Activated naive CD8-positive, alpha-beta T cell treated with anti-CD3 and anti-CD28 coated beads for 36 hours (primary cell): ENCODE results near the gene LRRTM3. TPM values are rescaled to one million over a fixed set of nuclear protein-coding genes. Genes with fewer than 3 reads are reported as not detected.

Source experiments
- DNase-seq: peaks from one replicate; pipeline ENCODE4 v3.0.0; 2021
- H3K27ac Mint-ChIP-seq: one replicate; pipeline ENCODE4 v1.8.0; 2022; ENCODE audit warnings: mild to moderate bottlenecking, moderate library complexity, mixed read lengths
- H3K27me3 Mint-ChIP-seq: one replicate; pipeline ENCODE4 v1.8.0; 2022; ENCODE audit warnings: mild to moderate bottlenecking, mixed read lengths
- H3K36me3 Mint-ChIP-seq: one replicate; pipeline ENCODE4 v1.8.0; 2021; ENCODE audit warnings: mild to moderate bottlenecking, mixed read lengths
- H3K4me1 Mint-ChIP-seq: one replicate; pipeline ENCODE4 v1.8.0; 2021; ENCODE audit warnings: mixed read lengths
- H3K4me3 Mint-ChIP-seq: one replicate; pipeline ENCODE4 v1.8.0; 2022; ENCODE audit warnings: mild to moderate bottlenecking, moderate library complexity, mixed read lengths
- H3K9me3 Mint-ChIP-seq: one replicate; pipeline ENCODE4 v1.8.0; 2022; ENCODE audit warnings: mixed read lengths
- total RNA-seq, 2 experiments: library from RNA; stranded (reverse); gene quantifications; one replicate each; pipeline ENCODE4 v1.2.3, GENCODE V29; 2021

LRRTM3 gene
- total RNA-seq = not detected

GRCh38 chr10:66925896-66926715 lies at the start of gene LRRTM3:
Gene LRRTM3, plus strand, starts transcription at chr10:66926036.
- Mint-ChIP-seq H3K27ac (no peak within 1 kb of the TSS), H3K9me3 (no peaks in the 10 kb centered on the region), H3K27me3 (peaks cover 52% of the 10 kb centered on the region), H3K36me3 (no peaks in the 10 kb centered on the region), H3K4me1 (no peaks in the 10 kb centered on the region), H3K4me3 (no peak within 1 kb of the TSS)
- DNase-seq = peak; percentile 15

GRCh38 chr10:66877361-66877760 lies 48.5 kb upstream of the LRRTM3 start:
- Mint-ChIP-seq H3K9me3 (no peaks in the 10 kb centered on the region), H3K4me1 (no peaks in the 10 kb centered on the region), H3K27me3 (no peaks in the 10 kb centered on the region), H3K36me3 (no peaks in the 10 kb centered on the region), H3K27ac (no peak overlapping the region), H3K4me3 (no peak overlapping the region)
- DNase-seq = no peak

- no peaks in the 10 kb centered on the region for H3K4me1 Mint-ChIP-seq
- no peak overlapping the region for H3K27ac Mint-ChIP-seq
- no peaks in the 10 kb centered on the region for H3K9me3 Mint-ChIP-seq
- H3K36me3 Mint-ChIP-seq = no peaks in the 10 kb centered on the region
- no peaks in the 10 kb centered on the region for H3K27me3 Mint-ChIP-seq
- H3K4me3 Mint-ChIP-seq = no peak overlapping the region
- no peak for DNase-seq
These were observed 45.5 kb upstream of the LRRTM3 start for GRCh38 chr10:66880292-66880691.

- Mint-ChIP-seq H3K36me3 (no peaks in the 10 kb centered on the region), H3K27me3 (no peaks in the 10 kb centered on the region), H3K4me3 (no peak overlapping the region), H3K4me1 (no peaks in the 10 kb centered on the region), H3K9me3 (no peaks in the 10 kb centered on the region), H3K27ac (no peak overlapping the region)
- no peak for DNase-seq
These were observed 45.0 kb upstream of the LRRTM3 start for GRCh38 chr10:66880826-66881225.

- Mint-ChIP-seq H3K27me3 (no peaks in the 10 kb centered on the region), H3K9me3 (no peaks in the 10 kb centered on the region), H3K36me3 (no peaks in the 10 kb centered on the region), H3K4me1 (no peaks in the 10 kb centered on the region), H3K27ac (no peak overlapping the region), H3K4me3 (no peak overlapping the region)
- no peak for DNase-seq
These were observed 44.0 kb upstream of the LRRTM3 start for GRCh38 chr10:66881814-66882213.

- Mint-ChIP-seq H3K27me3 (no peaks in the 10 kb centered on the region), H3K36me3 (no peaks in the 10 kb centered on the region), H3K4me3 (no peak overlapping the region), H3K9me3 (no peaks in the 10 kb centered on the region), H3K4me1 (no peaks in the 10 kb centered on the region), H3K27ac (no peak overlapping the region)
- no peak for DNase-seq
These were observed 43.6 kb upstream of the LRRTM3 start for GRCh38 chr10:66882271-66882670.

- Mint-ChIP-seq H3K27me3 (no peaks in the 10 kb centered on the region), H3K27ac (no peak overlapping the region), H3K4me1 (no peaks in the 10 kb centered on the region), H3K9me3 (no peaks in the 10 kb centered on the region), H3K4me3 (no peak overlapping the region), H3K36me3 (no peaks in the 10 kb centered on the region)
- no peak for DNase-seq
These were observed 39.0 kb upstream of the LRRTM3 start for GRCh38 chr10:66886848-66887247.

GRCh38 chr10:66888237-66888636 lies 37.6 kb upstream of the LRRTM3 start:
- H3K27me3 Mint-ChIP-seq = no peaks in the 10 kb centered on the region
- no peaks in the 10 kb centered on the region for H3K36me3 Mint-ChIP-seq
- H3K9me3 Mint-ChIP-seq = no peaks in the 10 kb centered on the region
- no peak for DNase-seq
- no peaks in the 10 kb centered on the region for H3K4me1 Mint-ChIP-seq
- H3K4me3 Mint-ChIP-seq = no peak overlapping the region
- H3K27ac Mint-ChIP-seq = no peak overlapping the region

- H3K36me3 Mint-ChIP-seq = no peaks in the 10 kb centered on the region
- H3K27me3 Mint-ChIP-seq = no peaks in the 10 kb centered on the region
- no peak overlapping the region for H3K27ac Mint-ChIP-seq
- no peak for DNase-seq
- H3K4me3 Mint-ChIP-seq = no peak overlapping the region
- no peaks in the 10 kb centered on the region for H3K9me3 Mint-ChIP-seq
- H3K4me1 Mint-ChIP-seq = no peaks in the 10 kb centered on the region
These were observed 33.0 kb upstream of the LRRTM3 start for GRCh38 chr10:66892871-66893270.

- Mint-ChIP-seq H3K9me3 (no peaks in the 10 kb centered on the region), H3K36me3 (no peaks in the 10 kb centered on the region), H3K4me3 (no peak overlapping the region), H3K4me1 (no peaks in the 10 kb centered on the region), H3K27ac (no peak overlapping the region), H3K27me3 (peaks cover 3% of the 10 kb centered on the region)
- DNase-seq = no peak
These were observed 15.2 kb upstream of the LRRTM3 start for GRCh38 chr10:66910671-66911070.

GRCh38 chr10:66916030-66916429 lies 9.8 kb upstream of the LRRTM3 start:
- Mint-ChIP-seq H3K27ac (no peak overlapping the region), H3K27me3 (peaks cover 3% of the 10 kb centered on the region), H3K9me3 (peaks cover 1% of the 10 kb centered on the region), H3K36me3 (no peaks in the 10 kb centered on the region), H3K4me3 (no peak overlapping the region), H3K4me1 (no peaks in the 10 kb centered on the region)
- DNase-seq = no peak

GRCh38 chr10:66917104-66917503 lies 8.7 kb upstream of the LRRTM3 start:
- peaks cover 1% of the 10 kb centered on the region for H3K9me3 Mint-ChIP-seq
- no peak overlapping the region for H3K27ac Mint-ChIP-seq
- peaks cover 3% of the 10 kb centered on the region for H3K27me3 Mint-ChIP-seq
- no peaks in the 10 kb centered on the region for H3K4me1 Mint-ChIP-seq
- no peak overlapping the region for H3K4me3 Mint-ChIP-seq
- no peak for DNase-seq
- H3K36me3 Mint-ChIP-seq = no peaks in the 10 kb centered on the region

- Mint-ChIP-seq H3K36me3 (no peaks in the 10 kb centered on the region), H3K4me1 (no peaks in the 10 kb centered on the region), H3K27ac (no peak overlapping the region), H3K4me3 (no peak overlapping the region), H3K27me3 (peaks cover 5% of the 10 kb centered on the region), H3K9me3 (peaks cover 1% of the 10 kb centered on the region)
- no peak for DNase-seq
These were observed 6.6 kb upstream of the LRRTM3 start for GRCh38 chr10:66919248-66919647.

GRCh38 chr10:66924674-66925345 lies 1.0 kb upstream of the LRRTM3 start:
- H3K4me3 Mint-ChIP-seq = no peak overlapping the region
- no peak for DNase-seq
- H3K4me1 Mint-ChIP-seq = no peaks in the 10 kb centered on the region
- no peaks in the 10 kb centered on the region for H3K9me3 Mint-ChIP-seq
- H3K27me3 Mint-ChIP-seq = peaks cover 48% of the 10 kb centered on the region
- no peak overlapping the region for H3K27ac Mint-ChIP-seq
- H3K36me3 Mint-ChIP-seq = no peaks in the 10 kb centered on the region

GRCh38 chr10:66925373-66925772 lies 463 bp upstream of the LRRTM3 start:
- Mint-ChIP-seq H3K27me3 (peaks cover 48% of the 10 kb centered on the region), H3K9me3 (no peaks in the 10 kb centered on the region), H3K27ac (no peak overlapping the region), H3K36me3 (no peaks in the 10 kb centered on the region), H3K4me1 (no peaks in the 10 kb centered on the region), H3K4me3 (no peak overlapping the region)
- no peak for DNase-seq

GRCh38 chr10:66926841-66927240 lies 1.0 kb downstream of the LRRTM3 start:
- peaks cover 55% of the 10 kb centered on the region for H3K27me3 Mint-ChIP-seq
- H3K36me3 Mint-ChIP-seq = no peaks in the 10 kb centered on the region
- no peaks in the 10 kb centered on the region for H3K9me3 Mint-ChIP-seq
- no peak overlapping the region for H3K4me3 Mint-ChIP-seq
- no peaks in the 10 kb centered on the region for H3K4me1 Mint-ChIP-seq
- no peak for DNase-seq
- no peak overlapping the region for H3K27ac Mint-ChIP-seq
